ENCODE data around the gene MTCL3.

The MTCL3 gene

GRCh38 chr6:127518710-127519468 lies at the start of gene MTCL3:
MTCL3 (minus strand) TSS chr6:127519335.
- no peak for DNase-seq (ENCODE audit: low read depth, low spot score)

- DNase-seq (ENCODE audit: low read depth, low spot score) = no peak
Observed at GRCh38 chr6:127567476-127567875, 48.3 kb upstream of the MTCL3 start.

- DNase-seq (ENCODE audit: low read depth, low spot score) = no peak
Observed at GRCh38 chr6:127566651-127567050, 47.5 kb upstream of the MTCL3 start.

- DNase-seq (ENCODE audit: low read depth, low spot score) = no peak
Observed at GRCh38 chr6:127566119-127566518, 47.0 kb upstream of the MTCL3 start.

- no peak for DNase-seq (ENCODE audit: low read depth, low spot score)
Observed at GRCh38 chr6:127564761-127565160, 45.6 kb upstream of the MTCL3 start.

GRCh38 chr6:127561660-127562059 lies 42.5 kb upstream of the MTCL3 start:
- DNase-seq (ENCODE audit: low read depth, low spot score) = no peak

GRCh38 chr6:127554435-127555006 lies 35.4 kb upstream of the MTCL3 start:
- no peak for DNase-seq (ENCODE audit: low read depth, low spot score)

GRCh38 chr6:127550403-127550802 lies 31.3 kb upstream of the MTCL3 start:
- DNase-seq (ENCODE audit: low read depth, low spot score) = no peak

GRCh38 chr6:127547904-127548649 lies 28.9 kb upstream of the MTCL3 start:
- DNase-seq (ENCODE audit: low read depth, low spot score) = no peak

GRCh38 chr6:127547215-127547614 lies 28.1 kb upstream of the MTCL3 start:
- DNase-seq (ENCODE audit: low read depth, low spot score) = no peak

GRCh38 chr6:127539272-127539671 lies 20.1 kb upstream of the MTCL3 start:
- DNase-seq (ENCODE audit: low read depth, low spot score) = no peak

- DNase-seq (ENCODE audit: low read depth, low spot score) = no peak
Observed at GRCh38 chr6:127538750-127539264, 19.7 kb upstream of the MTCL3 start.

GRCh38 chr6:127533736-127534135 lies 14.6 kb upstream of the MTCL3 start:
- DNase-seq (ENCODE audit: low read depth, low spot score) = no peak

- no peak for DNase-seq (ENCODE audit: low read depth, low spot score)
Observed at GRCh38 chr6:127533011-127533410, 13.9 kb upstream of the MTCL3 start.

- DNase-seq (ENCODE audit: low read depth, low spot score) = no peak
Observed at GRCh38 chr6:127522714-127523113, 3.6 kb upstream of the MTCL3 start.

- no peak for DNase-seq (ENCODE audit: low read depth, low spot score)
Observed at GRCh38 chr6:127520066-127520465, 931 bp upstream of the MTCL3 start.

- DNase-seq (ENCODE audit: low read depth, low spot score) = no peak
Observed at GRCh38 chr6:127519469-127519785, 292 bp upstream of the MTCL3 start.

GRCh38 chr6:127518191-127518709 lies 885 bp downstream of the MTCL3 start:
- DNase-seq (ENCODE audit: low read depth, low spot score) = no peak

- DNase-seq (ENCODE audit: low read depth, low spot score) = no peak
Observed at GRCh38 chr6:127517693-127518092, 1.4 kb downstream of the MTCL3 start.

GRCh38 chr6:127516662-127517273 lies 2.4 kb downstream of the MTCL3 start:
- no peak for DNase-seq (ENCODE audit: low read depth, low spot score)

GRCh38 chr6:127515794-127516661 lies 3.1 kb downstream of the MTCL3 start:
- DNase-seq (ENCODE audit: low read depth, low spot score) = no peak

All from pulmonary artery endothelial cell (primary cell).